GM19467 (cell line): Measurements from ENCODE around the gene HOXC11.

ENCODE experiments used
- ATAC-seq: cut with Tn5 transposase; IDR thresholded peaks from one replicate; pipeline ENCODE4 v1.9.1; 2021; ENCODE audit warnings: mild to moderate bottlenecking, moderate library complexity; ENCODE audit not compliant: unreplicated experiment

Gene HOXC11

DNA sequence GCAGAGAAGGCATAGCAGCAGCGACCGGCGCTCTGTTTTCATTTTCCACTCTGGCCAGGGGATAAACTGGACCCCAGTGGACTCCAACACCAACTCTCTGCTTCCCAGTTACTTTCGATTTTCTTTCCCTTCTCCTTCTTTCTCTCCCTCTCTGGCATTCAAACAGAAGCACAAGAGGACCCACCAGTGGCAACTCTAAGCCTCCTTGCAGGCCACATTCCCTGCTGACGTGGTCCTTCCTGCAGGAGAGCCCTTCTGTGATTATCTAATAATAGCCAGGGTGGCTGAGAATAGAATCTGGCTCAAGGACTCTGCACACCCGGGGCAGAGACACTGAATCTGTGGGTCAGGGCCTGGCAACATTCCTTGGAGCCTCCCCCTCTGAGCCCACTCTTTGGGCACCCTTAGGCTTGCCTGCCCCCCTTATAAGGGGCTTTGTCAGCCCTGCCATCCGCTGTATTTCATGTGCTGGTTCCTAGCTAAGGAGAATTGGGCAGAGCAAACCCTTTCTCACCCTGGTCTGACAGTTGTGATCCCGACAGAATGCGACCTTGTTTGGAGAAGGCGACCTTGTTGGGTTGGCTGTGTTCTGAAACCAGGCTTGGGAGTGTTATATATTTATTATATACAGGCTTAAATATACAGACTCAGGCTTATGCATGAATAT lies 47.1 kb downstream of the HOXC11 start:
- no peak for ATAC-seq

DNA sequence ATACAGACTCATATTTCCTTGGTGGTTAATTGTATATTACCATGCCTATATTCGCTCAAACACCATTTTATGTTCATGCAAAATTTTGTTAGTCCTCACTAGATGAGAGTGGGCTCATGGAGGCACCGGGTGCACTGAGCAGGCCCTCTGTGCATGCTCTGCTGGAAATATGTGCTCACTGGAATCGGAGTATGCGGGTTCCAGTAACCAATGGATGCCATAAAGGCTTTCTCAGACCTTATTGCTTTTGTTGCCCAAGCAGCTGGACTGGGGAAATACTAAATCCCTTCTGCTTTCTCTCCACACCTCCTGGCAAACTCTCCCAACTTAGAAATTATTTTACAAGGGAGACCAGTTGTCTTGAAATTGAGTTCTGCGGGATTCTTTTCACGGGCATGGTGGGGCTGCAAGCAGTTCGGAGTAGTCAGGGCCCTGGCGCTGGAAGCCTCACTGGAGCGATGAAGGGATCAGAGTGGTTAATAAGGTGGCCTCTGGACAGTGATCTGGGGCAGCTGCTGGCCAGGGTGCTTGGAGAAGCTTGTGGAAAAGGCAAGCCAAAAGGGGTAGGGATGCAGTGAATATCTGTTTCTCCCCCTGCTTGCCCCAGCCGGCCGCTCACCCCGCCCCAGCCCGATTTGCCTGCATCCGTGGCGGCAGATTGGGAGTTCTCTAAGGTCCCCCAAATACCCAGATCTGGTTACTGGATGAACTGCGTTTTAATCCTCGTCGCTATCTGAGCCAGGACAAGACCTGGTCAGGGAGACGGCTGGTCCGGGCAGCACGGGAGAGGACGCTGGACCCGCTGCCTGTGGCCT lies 47.9 kb downstream of the HOXC11 start:
- ATAC-seq: no peak

DNA sequence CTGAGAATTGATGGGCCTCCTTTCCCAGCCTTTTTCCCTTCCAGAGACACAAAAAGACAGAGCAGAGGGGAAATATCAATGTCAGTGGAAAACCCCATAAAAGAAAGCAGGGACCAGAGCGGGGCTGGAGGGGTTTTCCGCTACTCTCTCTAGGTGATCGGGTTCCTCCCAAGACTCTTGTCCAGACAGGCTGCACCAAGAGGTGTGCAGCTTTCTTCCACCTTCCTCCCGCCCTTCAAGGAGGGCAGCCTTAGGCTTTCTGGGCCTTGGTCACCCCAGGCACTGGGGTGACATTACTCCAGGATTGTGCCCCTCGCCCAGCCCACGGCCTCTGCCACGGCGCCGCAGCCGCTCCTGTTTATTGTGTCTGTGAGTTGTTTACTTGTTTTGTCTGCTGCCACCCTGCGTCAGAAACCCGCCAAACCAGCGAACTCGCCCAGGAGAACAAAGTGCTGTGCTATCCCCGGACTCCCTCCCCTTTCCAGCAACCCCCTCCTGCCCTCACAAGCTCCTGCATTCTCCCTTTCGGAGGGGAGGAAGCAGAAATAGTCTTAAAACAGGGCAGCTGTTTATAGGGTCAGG lies 48.6 kb downstream of the HOXC11 start:
- no peak for ATAC-seq

DNA sequence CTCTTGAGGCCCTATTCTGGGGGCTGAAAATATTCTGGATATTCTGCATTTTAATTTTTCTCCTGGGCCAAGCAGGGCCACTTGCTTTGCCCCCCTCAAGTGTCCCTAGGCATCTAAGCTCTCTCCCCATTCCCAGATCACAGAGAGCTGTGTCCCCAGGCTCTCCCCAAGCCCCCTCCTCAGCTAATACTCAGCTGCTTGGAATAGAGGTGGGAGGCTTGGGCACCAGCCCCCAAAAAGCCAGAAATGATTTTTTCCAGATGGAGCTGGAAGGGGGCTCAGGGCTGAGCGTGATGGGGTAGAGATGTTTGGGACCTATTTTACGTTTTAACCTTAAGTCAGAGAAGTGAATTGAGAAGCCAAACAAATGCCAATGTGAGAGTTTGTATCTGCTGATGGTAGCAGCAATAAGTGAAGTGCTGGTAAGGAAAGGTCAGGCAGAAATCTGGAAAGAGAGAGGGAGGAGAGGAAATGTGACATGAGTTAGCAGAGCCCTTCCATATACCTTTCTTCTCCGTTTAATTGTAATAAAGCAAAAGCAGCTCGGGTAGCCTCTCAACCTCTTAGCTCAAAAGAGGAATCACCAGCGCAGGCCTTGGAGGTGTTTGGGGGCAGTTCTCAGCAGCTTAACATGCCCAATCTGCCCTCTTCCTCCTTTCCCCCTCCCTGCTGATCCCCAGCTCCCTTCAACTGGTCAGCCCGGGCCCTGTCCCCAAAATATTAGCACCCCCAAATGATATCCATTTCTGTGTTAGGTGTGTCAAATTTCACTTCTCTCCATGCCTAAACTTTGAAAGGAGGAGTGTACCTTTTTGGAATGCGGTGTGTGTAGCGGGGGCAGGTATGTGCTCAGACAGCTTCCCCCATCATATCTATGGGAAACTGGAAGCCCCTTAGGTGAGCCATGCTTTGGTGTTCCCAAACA lies 50.3 kb downstream of the HOXC11 start:
- no peak for ATAC-seq

DNA sequence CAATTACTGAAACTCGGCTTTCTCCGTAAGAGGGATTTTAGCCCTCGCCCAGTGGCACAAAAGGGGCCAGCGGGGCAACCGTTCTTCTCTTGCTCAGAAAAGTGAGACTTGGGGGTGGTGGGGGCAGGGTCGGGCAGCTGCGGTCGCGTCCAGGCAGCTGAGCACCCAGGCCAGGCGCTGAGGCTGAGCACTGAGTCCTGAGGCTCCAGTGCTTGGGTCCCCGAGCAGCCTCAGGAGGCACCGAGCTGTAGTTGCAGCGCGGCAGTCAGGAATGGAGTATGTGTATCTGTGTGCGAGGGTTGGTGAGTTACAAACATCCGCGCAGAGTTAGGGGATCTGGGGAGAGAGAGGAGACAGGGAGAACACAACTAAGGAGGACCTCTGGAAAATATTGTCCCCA lies 51.2 kb downstream of the HOXC11 start:
- ATAC-seq: no peak

DNA sequence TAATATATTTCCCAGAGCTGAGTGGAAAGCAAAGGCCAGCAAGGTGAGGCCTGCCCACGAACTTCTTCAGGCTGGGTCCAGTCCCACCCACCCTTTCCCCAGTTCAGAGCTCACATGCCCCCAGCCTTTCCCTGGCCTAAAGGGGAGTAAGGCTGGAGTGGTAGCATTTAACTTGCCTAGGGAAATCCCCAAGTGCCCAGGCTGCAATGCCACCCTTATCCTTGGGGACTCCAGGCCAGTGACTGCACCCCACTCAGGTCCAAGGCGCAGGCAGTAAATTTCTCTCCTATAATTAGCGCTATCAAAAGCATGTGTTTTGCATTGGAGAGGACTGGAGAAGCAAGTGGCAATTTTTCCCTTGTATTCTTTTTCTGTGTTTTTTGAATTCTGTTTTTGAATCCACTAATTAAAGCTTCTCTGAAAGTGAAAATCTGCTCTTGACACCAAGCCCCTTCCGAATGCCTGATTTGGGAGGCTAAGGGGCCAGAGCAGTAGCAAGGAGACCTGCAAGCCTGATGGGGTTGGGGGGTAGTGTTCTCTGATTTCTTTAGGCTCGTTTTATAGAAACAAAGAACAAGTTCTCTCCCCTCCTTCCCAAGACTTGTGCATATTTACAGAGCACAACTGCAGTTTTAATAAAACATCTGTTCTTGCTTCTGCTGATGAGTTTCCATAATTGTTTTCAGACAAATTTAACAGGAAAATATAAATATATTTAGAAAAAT lies 51.8 kb downstream of the HOXC11 start:
- no peak for ATAC-seq

DNA sequence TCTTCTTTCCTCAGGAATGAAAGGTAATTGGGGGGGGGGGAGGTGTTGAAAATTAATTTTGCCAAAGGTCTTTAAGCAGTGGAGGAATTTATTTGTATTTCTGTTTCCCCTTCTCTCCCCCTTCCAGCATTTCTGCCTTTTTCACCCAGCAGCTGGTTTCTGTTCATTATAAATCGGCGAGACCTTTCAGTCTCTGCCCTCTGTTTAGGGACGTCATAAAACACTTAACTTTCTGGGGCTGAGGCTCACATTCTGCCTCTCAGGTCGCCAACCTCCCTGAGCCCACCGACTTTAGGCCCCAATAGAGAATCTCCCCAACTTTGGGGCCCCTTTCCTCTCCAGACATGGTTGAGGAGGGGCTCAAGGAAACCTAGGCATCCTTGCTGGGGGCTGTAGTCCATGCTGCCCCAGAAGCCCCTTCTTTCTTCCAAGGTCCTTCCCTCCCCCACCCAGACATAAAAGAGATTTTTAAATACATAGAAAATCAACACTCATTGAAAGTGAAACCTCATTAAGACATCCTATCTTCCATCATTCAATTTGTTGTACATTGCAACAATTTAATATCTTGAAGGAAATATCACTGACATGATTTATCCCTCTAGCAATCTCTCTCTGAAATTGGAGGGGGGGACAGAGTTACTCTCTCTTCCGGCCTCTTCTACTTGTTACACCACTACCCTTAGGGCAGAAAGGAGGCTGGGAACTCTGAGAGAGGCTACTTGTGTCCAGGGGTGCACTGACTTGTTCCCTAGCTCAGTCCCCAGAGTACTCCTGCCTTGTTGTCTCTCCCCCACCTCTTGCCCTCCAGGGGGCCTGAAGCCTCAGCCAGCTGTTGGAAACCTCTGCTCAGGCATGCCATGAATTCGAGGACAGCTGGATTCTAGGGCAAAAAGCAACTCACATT lies 52.8 kb downstream of the HOXC11 start:
- ATAC-seq: no peak

DNA sequence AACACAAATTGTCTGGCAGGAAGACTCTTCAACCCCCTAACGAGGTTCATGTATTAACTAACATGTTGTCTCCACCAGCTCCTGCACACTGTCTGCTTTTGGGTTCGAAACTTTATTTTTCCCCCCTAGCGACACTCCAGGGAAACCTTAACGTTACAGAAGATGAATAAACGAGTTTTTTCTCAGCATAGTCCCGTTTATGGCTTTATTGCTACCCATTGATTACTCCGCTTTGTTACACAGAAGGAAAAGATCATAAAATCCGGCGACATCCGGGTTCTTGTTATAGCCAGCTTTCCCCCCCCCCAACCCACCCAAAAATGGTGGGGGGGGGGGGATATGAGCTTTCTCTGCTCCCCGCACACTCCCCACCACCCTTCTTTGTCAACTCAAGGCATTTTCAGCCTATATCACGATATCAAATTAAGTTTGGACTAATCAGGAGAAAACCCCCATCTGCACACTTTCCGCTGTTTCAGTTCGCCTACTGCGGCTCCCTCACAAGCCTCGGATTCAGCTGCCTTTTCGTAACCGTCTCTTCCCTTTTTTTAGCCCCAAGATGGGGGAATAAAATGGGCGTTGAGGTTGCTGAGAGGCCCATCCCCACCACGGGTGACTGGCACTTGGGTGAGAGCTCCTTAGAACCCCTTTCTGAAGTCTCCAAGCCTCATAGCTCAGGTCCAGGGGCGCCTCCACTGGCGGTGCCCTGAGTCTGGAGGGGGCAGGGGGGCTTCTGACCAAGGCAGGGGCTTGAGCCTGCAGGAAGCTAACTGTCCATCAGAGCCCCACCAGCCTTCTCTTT lies 53.9 kb downstream of the HOXC11 start:
- no peak for ATAC-seq
